ENCODE results near the gene SPDYE5.

GRCh38 chr7:75534727-75535307 lies 42.7 kb downstream of the SPDYE5 start:
- TF ChIP-seq, protein P1, sequence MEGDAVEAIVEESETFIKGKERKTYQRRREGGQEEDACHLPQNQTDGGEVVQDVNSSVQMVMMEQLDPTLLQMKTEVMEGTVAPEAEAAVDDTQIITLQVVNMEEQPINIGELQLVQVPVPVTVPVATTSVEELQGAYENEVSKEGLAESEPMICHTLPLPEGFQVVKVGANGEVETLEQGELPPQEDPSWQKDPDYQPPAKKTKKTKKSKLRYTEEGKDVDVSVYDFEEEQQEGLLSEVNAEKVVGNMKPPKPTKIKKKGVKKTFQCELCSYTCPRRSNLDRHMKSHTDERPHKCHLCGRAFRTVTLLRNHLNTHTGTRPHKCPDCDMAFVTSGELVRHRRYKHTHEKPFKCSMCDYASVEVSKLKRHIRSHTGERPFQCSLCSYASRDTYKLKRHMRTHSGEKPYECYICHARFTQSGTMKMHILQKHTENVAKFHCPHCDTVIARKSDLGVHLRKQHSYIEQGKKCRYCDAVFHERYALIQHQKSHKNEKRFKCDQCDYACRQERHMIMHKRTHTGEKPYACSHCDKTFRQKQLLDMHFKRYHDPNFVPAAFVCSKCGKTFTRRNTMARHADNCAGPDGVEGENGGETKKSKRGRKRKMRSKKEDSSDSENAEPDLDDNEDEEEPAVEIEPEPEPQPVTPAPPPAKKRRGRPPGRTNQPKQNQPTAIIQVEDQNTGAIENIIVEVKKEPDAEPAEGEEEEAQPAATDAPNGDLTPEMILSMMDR (IDR thresholded peaks at IDR 0.05): no peak
- TF ChIP-seq EP300 (IDR thresholded peaks at IDR 0.05; ENCODE audit: borderline replicate concordance in 1 of 2, low read depth in 1 of 2, low read length in 1 of 2) (no peak), GABPA (IDR thresholded peaks at IDR 0.05; ENCODE audit: low read depth) (no peak), MAX (IDR thresholded peaks at IDR 0.05; ENCODE audit: low read depth) (no peak), TCF12 (IDR thresholded peaks at IDR 0.05) (0 out of 2 replicates have a peak, but pooled peaks have one; percentile 10), RCOR1 (IDR thresholded peaks at IDR 0.05; ENCODE audit: low read length) (no peak)
